ENCODE results near the gene ARHGAP24.

DNA sequence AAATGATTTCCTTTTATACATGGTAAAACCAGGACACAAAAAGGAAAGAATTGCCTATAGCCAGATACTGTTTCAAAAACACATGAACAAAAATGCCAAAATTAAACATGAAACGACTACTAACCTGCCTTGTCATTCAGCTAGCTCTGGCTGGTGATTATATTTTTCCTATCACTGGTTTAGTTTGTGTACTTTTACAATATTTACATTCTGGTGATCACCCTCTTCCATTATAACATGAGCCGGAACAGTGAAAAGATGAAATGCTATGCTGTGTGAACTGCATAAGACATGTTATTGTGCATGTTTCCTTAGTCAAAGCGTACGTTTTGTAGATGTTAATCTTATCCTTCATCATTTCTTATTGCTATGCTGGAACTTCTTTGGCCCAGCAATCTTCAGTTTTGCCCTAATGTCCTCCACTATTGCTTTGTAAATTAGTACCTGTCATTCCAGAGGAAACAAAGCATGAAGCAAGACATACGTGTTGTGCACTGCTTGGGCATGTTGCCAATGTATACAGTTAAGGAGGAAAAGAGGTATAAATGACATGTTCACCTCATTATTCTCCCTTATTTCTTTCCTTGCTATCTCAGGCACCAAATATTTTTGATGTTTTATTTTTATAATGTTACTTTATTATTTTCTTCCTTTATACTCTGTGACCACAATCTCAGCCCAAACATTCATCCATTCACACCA, 386.3 kb downstream of the ARHGAP24 start:
- TF ChIP-seq, protein P1, sequence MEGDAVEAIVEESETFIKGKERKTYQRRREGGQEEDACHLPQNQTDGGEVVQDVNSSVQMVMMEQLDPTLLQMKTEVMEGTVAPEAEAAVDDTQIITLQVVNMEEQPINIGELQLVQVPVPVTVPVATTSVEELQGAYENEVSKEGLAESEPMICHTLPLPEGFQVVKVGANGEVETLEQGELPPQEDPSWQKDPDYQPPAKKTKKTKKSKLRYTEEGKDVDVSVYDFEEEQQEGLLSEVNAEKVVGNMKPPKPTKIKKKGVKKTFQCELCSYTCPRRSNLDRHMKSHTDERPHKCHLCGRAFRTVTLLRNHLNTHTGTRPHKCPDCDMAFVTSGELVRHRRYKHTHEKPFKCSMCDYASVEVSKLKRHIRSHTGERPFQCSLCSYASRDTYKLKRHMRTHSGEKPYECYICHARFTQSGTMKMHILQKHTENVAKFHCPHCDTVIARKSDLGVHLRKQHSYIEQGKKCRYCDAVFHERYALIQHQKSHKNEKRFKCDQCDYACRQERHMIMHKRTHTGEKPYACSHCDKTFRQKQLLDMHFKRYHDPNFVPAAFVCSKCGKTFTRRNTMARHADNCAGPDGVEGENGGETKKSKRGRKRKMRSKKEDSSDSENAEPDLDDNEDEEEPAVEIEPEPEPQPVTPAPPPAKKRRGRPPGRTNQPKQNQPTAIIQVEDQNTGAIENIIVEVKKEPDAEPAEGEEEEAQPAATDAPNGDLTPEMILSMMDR (IDR thresholded peaks at IDR 0.05): no peak
- TF ChIP-seq POLR2A (IDR thresholded peaks at IDR 0.05): no peak

All from right lobe of liver (tissue), 4 donors.